SH-SY5Y (cell line): ENCODE data around the gene DHX34.

ENCODE experiments used
- GATA2 ChIP-seq: IDR thresholded peaks from 2 replicates; pipeline ENCODE4 v1.6.1; 2011; ENCODE audit warnings: mild to moderate bottlenecking, low read depth, low read length
- GATA3 ChIP-seq: IDR thresholded peaks from 2 replicates; pipeline ENCODE4 v1.6.1; 2011; ENCODE audit warnings: low read depth, mild to moderate bottlenecking, low read length, moderate library complexity

DNA sequence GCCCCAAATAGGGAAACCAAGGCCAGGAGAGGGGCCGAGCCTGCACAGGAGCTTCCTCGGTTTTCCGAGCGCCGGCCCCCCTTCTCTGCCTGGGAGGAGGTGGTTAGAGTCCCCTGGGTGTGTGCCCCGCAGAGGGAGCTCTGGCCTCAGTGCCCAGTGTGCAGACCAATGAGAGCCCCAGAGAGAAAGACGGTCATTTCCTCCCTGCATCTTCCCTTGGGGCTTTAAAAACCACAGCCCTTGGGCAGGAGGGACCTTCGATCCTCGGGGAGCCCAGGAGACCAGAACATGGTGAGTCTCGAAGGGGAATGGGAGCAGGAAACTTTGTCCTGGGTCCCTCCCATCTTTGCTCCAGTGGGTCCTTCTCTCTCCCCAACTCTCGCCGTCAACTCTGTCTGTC is 39.5 kb upstream of the DHX34 start, which contains the start of gene C5AR1:
- no peak for TF ChIP-seq GATA3
- no peak for TF ChIP-seq GATA2
